T-cell (primary cell): Measurements from ENCODE around the gene TRNAU1AP. TPM values are rescaled to one million over a fixed set of nuclear protein-coding genes. Genes with fewer than 3 reads are reported as not detected.

Experiments used
- total RNA-seq, 35 experiments: library from RNA in 6 of 35; stranded (reverse) in 6 of 35; fragments of 120-200 nt in 1 of 35; gene quantifications; one replicate each; pipeline versions ENCODE4 v1.2.1 to v1.2.4 and lab custom pipeline; 2013 to 2026

Gene TRNAU1AP
- total RNA-seq, 5 donors from 2014 or later (not counting 1 experiment from before 2014, with no cell fraction given), result 28.6 to 47.6 (median 41.3) TPM

Other genes starting within 250 kb of the TRNAU1AP start
- gene MED18, start 224.0 kb upstream of the TRNAU1AP start, total RNA-seq, result 10 to 100 TPM in 3 of 5 donors, 1 to 10 TPM in 2; 3.9 to 16.3 (median 12.5) TPM
- 10 to 100 TPM; 25.5 to 32.6 (median 31.1) TPM for gene PHACTR4, start 183.3 kb upstream of the TRNAU1AP start, total RNA-seq
- 10 to 100 TPM; 13.1 to 23.2 (median 19.7) TPM for gene RCC1, start 47.0 kb upstream of the TRNAU1AP start, total RNA-seq
- not detected for gene RAB42, start 39.2 kb downstream of the TRNAU1AP start, total RNA-seq
- 10 to 100 TPM; 17.3 to 22.7 (median 20.6) TPM for gene TAF12, start 90.0 kb downstream of the TRNAU1AP start, total RNA-seq
- not detected for gene RNU11, start 95.5 kb downstream of the TRNAU1AP start, total RNA-seq
- gene GMEB1, start 115.7 kb downstream of the TRNAU1AP start, total RNA-seq, result 10 to 100 TPM; 15.2 to 19.0 (median 18.4) TPM
- gene YTHDF2, start 183.9 kb downstream of the TRNAU1AP start, total RNA-seq, result 10 to 100 TPM; 61.3 to 77.3 (median 67.0) TPM